Inflammatory macrophage treated with lipopolysaccharide for 4 hours (primary cell): ENCODE data around the gene LGR6.
A peak's percentile ranks its signal among the peaks of the same experiment; 100 is the strongest.
"Not testable (repeated sequence)": the region's sequence is repeated elsewhere in the genome, so short reads cannot be mapped to it uniquely, and the experiment has no call there.

Experiments used
- DNase-seq: peaks from one replicate; pipeline ENCODE4 v3.0.0-alpha.2; 2020

The LGR6 gene

DNA sequence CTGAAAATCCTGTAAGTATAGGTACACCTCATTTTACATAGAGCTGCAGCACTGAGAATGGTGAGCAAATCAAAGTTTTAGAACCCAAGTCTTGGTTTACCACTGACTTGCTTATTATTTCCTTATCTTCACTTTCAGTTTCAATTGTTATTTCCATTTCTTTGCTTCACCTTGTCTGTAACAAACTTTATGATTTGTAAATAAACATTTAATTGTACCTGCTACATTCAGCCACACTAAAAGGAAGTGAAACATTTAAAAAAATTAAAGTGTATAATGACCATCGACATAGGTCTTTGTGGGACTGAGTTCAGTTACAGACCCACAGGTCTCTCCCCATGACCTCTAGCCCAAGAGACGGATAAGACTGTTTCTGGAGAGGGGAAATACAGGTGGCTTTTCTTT lies 34.4 kb downstream of the LGR6 start:
- DNase-seq: no peak

GRCh38 chr1:202228484-202229122 lies 35.0 kb downstream of the LGR6 start:
- no peak for DNase-seq

DNA sequence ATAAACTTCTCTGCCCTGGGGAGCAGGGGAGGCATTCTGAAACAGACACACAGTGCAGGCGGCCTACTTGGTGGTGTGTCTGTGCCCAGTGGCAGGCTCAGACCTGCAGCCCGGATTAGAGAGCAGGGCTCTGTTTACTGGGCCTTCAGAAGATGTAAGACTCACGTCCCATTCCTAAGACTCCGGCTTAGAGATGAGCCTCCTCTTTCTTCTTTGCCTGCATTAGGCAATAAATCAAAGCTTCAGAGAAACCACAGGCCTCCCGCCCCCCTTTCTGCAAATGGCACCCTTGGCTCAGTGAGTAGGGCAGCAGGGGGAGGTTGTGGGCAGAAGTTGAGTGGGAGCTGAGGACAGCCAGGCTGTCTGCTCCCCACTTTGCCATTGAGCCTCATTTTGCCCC lies 35.8 kb downstream of the LGR6 start:
- no peak for DNase-seq

DNA sequence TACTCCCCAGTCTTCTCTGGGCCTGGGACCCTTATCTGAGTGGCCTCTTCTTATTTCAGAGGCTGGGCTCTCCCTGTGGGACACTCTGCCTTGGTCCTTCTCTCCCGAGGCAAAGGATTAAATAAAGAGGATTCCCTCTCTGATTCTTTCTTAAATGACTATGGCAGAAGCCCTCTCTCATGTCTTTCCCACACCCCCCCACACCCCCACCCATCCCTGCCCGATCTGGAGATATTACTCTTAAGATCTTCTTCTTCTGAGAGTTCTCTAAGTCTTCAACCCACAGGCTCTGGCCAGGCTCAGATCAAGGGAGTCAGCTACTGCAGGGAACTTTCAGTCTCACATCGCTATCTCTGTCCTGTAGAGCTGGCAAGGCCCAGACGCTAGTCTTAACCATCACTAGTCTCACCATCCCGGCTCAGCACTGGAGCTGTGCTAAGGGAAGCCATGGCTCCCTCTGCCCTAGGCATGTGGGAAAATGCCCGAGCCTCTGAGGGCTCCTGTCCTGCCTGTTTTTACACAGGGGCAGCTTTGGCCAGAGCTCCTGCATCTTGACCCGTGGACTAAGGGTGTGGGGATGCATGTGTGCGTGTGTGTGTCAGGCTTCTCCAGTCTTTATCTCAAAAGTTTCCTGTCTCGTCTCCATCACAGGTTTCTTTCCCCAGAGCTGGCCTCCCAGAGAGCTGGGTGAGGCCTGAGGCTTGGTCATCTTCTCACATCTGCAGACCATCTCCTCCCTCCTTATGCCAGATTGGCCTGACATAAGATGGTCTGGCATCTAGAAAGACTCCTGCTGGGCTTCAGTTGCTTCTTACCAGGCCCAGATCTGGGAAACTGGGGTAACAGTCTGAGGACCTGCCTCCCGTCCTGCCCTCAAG lies 36.7 kb downstream of the LGR6 start:
- no peak for DNase-seq

- no peak for DNase-seq
These were observed 37.5 kb downstream of the LGR6 start for GRCh38 chr1:202230939-202231645.

DNA sequence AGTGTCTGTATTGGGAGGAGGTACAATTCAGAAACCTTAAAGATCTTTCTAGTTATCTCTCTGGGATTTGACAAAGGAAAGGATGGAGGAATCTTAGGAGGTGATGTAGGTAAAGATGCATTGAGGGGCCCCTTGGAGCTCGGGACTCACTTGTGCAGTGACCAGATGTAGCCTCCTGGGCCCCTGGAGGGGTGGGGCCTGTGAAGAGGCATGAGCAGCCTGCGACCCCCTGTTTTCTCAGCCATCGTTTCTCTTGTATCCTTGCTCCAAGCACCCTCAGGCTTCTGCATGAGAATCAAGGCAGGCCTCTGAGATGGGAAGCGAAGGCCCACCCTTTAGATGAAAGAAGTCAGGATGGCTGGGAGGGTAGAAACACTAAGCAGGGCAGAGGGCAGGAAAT lies 39.6 kb downstream of the LGR6 start:
- no peak for DNase-seq

GRCh38 chr1:202233804-202234203 lies 40.2 kb downstream of the LGR6 start:
- DNase-seq: no peak

- no peak for DNase-seq
These were observed 40.9 kb downstream of the LGR6 start for GRCh38 chr1:202234331-202235002.

DNA sequence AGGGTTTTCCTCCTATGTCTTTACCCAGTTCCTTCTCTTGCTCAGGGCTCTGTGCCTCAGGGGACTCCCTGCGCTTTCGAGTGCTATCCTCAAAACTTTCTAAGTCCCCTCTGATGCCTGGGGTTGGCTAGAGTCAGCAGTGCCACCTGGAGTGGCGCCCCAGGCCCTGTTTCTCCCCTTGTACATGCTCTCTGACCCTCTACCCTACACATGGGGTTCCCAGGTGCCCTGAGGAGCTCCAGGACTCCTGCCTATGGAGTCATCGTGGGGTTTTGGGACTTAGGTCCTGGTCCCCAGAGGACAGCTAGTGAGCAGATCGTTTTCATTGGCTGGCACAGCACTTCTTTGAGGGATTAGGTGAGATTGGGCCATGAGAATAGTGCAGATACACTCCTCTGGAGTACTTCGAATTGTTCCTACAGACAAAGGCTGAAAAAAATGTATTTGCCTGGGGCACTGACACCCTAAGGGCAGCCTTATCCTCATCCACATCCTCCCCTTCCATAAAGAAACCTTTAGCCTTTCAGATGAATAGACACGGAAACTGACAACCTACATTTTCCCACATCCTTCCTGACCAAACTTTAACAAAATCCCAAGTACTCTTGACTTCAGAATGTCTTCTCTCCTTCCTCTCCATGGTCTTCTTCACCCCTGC lies 41.5 kb downstream of the LGR6 start:
- no peak for DNase-seq

DNA sequence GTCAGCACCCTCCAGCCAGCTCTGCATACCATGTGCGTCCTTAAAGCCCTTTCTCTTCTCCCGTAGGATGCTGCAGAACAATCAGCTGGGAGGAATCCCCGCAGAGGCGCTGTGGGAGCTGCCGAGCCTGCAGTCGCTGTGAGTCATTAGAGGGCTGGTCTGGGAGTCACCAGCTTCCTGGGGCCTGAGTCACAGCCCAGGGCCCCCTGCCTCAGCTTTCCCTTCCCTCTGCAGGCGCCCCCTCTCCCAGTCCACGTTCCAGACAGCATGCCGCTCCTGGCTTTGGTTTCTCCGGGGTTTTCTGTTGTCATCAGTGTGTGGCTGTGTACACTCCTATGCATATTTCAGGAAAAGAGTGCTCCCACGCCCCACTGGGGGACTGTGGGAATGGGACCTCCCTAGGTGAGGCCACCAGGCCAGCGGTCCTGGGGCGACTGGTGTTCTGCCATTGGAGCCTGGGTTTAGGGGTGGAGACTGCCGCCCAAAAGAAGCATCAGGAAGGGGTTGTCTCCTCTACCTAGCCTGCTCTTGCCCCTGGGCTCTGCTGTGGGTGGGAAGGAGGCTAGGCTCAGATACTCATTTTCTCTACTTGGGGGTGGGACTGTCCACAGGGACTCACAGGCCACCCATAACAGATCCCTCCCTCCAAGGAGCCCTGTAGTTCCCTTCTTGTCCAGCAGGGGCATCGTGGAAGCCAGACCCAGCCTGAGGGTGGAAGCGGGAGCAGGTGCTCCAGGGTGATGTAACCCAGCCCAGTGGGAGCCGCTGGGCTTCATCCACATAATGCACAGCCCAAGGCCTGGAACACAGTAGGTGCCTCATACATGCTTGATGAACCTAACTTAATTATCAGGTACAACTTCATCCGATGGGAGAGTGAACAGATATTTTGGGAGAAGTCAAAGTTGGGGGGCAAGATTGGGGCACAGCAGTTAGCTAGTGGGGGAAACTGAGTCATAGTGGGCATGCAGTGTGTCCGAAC lies 42.5 kb downstream of the LGR6 start:
- peak; percentile 62 for DNase-seq

GRCh38 chr1:202237052-202237451 lies 43.5 kb downstream of the LGR6 start:
- DNase-seq: peak; percentile 41

GRCh38 chr1:202238914-202239313 lies 45.3 kb downstream of the LGR6 start:
- DNase-seq: no peak

DNA sequence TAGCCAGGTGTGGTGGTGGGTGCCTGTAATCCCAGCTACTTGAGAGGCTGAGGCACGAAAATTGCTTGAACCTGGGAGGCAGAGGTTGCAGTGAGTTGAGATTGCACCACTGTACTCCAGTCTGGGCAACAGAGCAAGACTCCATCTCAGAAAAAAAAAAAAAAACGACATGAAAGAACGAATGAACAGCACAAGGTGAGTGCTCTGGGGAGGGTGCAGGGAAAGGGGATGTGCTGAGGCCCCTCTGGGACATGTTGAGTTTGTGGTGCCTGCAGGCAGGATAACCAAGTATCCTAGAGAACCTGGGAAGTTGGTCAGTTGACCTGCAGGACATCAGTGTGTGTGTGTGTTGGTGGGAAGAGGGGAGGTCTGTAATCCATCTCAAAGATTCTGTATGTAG lies 46.6 kb downstream of the LGR6 start:
- DNase-seq: not testable (repeated sequence)

DNA sequence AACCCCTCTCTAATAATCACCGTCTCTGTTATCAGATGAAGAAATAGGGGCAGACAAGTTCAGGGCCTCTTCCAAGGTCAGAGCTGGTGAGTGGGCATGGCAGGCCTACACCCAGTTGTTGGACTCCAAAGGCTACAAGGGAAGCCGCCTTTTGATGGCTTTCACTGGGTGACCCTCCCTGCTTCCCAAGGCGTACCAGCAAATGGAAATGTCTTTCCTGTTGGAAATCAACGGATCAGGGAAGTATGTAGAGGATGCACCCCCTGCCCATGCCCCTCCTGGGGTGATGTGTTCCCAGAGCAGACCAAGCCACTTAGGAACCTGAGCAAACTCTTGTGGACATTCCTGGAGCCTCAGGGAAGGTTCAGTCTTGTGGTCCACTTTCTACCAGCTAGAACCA lies 47.4 kb downstream of the LGR6 start:
- DNase-seq: no peak

DNA sequence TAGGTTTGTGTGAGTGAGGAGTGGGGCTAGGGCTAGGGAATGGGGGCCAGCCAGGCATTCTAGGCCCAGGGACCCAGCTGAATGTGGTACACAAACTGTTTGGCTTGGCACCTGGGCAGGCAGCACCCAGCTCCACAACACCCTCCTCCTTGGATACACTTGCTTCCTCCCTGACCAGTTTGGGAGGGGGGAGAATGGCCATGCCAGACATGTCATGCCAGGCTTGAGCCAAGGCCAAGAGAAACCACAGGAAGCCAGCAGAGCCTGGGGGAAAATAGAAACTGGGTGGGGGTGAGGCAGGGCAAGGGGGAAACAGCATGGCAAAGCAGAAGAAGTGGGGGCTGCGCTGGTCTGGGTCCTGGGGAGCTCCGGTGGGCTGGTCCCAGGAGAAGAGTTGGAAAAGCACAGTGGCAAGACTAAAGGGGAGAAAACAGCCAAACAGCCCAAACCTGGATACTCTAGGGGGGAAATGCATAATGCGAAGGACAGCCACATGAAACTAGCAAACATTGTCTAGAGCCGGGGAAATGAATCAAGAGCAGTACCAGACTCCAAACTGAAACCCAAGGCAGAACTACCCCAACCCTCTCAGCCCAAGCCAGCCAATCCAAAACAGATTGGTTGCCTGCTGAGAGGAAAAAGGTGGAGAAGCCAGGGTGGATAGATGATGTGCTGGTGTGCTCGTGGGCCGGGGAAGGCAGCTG lies 47.9 kb downstream of the LGR6 start:
- DNase-seq: no peak

- no peak for DNase-seq
These were observed 48.5 kb downstream of the LGR6 start for GRCh38 chr1:202242080-202242419.

DNA sequence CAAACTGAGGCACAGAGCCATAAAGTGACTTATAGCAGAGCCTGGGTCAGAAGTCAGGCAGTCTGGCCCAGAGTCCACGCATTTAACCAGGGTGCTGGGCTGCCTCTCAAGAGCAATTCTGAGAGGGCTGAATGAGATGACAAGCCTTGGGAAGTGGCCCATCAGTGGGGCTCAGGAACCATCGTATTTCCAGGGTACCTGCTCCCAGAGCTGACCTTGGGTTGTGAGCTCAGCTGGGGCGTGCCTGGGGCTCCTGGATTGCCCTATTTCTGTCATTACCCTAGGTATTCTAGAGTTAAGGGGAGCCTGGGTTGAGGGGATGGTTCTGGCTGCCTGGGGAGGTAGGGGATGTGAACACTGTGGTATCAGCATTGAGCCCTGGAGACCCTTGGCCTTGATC lies 49.4 kb downstream of the LGR6 start:
- DNase-seq: no peak

DNA sequence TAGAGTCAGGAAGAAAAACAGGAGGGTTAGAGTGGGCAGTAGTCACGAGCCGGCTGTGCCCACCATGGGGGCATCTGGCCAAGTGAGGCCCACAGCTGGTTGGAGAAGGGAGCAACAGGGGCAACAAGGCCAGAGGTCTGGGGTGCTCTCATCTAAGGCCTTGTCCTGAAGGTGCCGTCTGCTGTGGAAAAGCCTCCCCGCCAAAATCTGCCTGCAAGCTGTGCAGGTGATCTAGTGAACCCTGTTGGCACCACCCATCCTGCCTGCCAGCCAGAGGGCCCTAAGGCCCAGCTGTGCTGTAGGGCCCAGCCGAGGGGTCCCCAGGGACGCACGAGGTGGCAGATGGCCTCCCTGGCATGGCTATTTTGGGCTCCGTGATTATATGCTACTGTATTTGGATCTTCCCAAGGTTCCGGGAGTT lies 51.3 kb downstream of the LGR6 start:
- DNase-seq: no peak

DNA sequence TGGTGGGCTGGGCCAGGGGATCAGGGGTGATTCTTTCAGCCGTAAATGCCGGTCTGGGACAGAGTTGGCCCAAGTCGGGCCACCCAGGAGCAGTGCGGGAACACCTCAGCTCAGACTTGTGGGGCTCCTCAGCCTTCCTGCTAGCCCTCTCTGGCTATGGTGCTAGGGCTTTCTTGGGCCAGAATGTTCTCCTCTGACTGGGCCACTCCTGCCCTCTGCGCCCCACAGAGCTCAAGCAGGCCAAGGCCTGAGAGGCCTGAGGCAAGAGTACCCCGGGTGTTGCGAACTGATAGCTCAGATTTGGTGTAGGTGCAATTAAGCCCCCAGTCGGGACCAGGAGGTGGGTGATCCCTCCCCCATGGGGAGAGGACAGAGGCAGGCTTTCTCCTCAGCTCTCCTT lies 51.8 kb downstream of the LGR6 start:
- DNase-seq: no peak

DNA sequence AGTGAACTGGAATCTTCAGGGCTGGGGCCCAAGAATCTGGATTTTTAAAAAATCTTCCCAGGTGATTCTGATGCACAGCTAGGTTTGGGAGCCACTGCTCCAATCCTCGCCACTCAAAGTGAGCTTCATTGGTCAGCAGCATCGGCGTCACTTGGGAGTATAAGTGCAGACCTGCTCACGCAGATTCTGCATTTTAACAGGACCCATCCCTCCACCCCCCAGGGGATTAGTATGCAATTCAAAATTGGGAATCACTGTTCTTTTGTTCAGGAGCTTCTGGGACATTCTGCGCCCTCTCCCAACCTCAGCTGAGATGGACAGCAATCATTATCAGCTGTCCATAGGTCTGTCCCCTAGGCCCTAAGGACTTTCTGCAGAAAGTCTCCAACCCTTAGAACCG lies 53.5 kb downstream of the LGR6 start:
- DNase-seq: no peak
